H1 (cell line): ENCODE data around the gene C19orf25. TPM values are rescaled to one million over a fixed set of nuclear protein-coding genes. Genes with fewer than 3 reads are reported as not detected.

Experiments used
- CTCF ChIA-PET: fragments of 300-600 bp; sonication (Branson Sonifier 250); formaldehyde crosslinking; loops from one replicate; lab custom pipeline; 2021; ENCODE audit not compliant: partially characterized antibody; lab: Charles Lee
- POLR2A ChIA-PET: fragments of 300-600 bp; sonication (Branson Sonifier 250); formaldehyde crosslinking; loops from one replicate; lab custom pipeline; 2021; ENCODE audit warnings: inconsistent platforms; ENCODE audit not compliant: partially characterized antibody; lab: Charles Lee
- DNase-seq, 2 experiments: peaks; one replicate each; pipeline versions ENCODE4 v3.0.0 to v3.0.0-alpha.2; 2010 to 2022; ENCODE audit warnings: low spot score in 2 of 2, low read depth in 1 of 2, mixed read lengths in 1 of 2
- FAIRE-seq: peaks from 2 replicates; lab custom pipeline; 2011; peaks lifted over from hg19 to GRCh38; lab: Jason Lieb, UNC
- H2AFZ ChIP-seq: 2 replicates; pipeline ENCODE4 v1.8.1; 2012; ENCODE audit warnings: low read length, inconsistent platforms
- H2AK5ac ChIP-seq: 2 replicates; pipeline ENCODE4 v1.6.1; 2013; ENCODE audit warnings: low read depth, low read length
- H2BK120ac ChIP-seq: replicated peaks from 2 replicates; pipeline ENCODE3; 2013; ENCODE audit warnings: low read depth, low read length, inconsistent platforms
- H2BK12ac ChIP-seq: 2 replicates; pipeline ENCODE4 v1.6.1; 2013; ENCODE audit warnings: low read depth, low read length
- H2BK15ac ChIP-seq: 2 replicates; pipeline ENCODE4 v1.6.1; 2013; ENCODE audit warnings: low read length
- H2BK20ac ChIP-seq: 2 replicates; pipeline ENCODE4 v1.6.1; 2013; ENCODE audit warnings: low read length
- H2BK5ac ChIP-seq: 2 replicates; pipeline ENCODE4 v1.6.1; 2013; ENCODE audit warnings: low read depth, low read length
- H3K14ac ChIP-seq: 2 replicates; pipeline ENCODE4 v1.6.1; 2013; ENCODE audit warnings: inconsistent platforms; ENCODE audit not compliant: insufficient read length
- H3K18ac ChIP-seq: 2 replicates; pipeline ENCODE4 v1.6.1; 2013; ENCODE audit warnings: low read length; ENCODE audit errors: extremely low read depth
- H3K23ac ChIP-seq: 2 replicates; pipeline ENCODE4 v1.6.1; 2013; ENCODE audit warnings: inconsistent platforms; ENCODE audit not compliant: insufficient read length
- H3K23me2 ChIP-seq: 2 replicates; pipeline ENCODE4 v1.6.1; 2013; ENCODE audit warnings: low read depth, low read length
- H3K27ac ChIP-seq: 2 replicates; pipeline ENCODE4 v1.6.1; 2011; ENCODE audit warnings: low read depth, low read length, inconsistent platforms
- H3K27me3 ChIP-seq, 4 experiments: replicated peaks in 1 of 4; 1 replicate in 1 of 4; 2 replicates in 3 of 4; pipeline versions ENCODE4 v1.6.1 to v1.8.1; 2011 to 2013; ENCODE audit warnings: low read length in 3 of 4, mild to moderate bottlenecking in 3 of 4, inconsistent platforms in 2 of 4, mixed read lengths in 2 of 4, moderate library complexity in 1 of 4; ENCODE audit not compliant: control insufficient read depth in 3 of 4, insufficient read depth in 3 of 4; ENCODE audit errors: extremely low read depth in 1 of 4
- H3K36me3 ChIP-seq, 4 experiments: 2 replicates each; pipeline versions ENCODE4 v1.6.1 to v1.8.1; 2011 to 2013; ENCODE audit warnings: mild to moderate bottlenecking in 4 of 4, low read length in 3 of 4, moderate library complexity in 2 of 4, control low read depth in 1 of 4, inconsistent platforms in 1 of 4; ENCODE audit not compliant: insufficient read depth in 4 of 4, control insufficient read depth in 2 of 4
- H3K4ac ChIP-seq: replicated peaks from 2 replicates; pipeline ENCODE3; 2013; ENCODE audit warnings: low read length, low read depth, mixed read lengths, inconsistent platforms; ENCODE audit not compliant: insufficient read length
- H3K4me1 ChIP-seq, 4 experiments: replicated peaks in 1 of 4; 1 replicate in 1 of 4; 2 replicates in 3 of 4; pipeline versions ENCODE4 v1.6.1 to v1.8.1; 2011 to 2013; ENCODE audit warnings: low read length in 3 of 4, inconsistent platforms in 2 of 4, mixed read lengths in 1 of 4; ENCODE audit not compliant: insufficient read depth in 4 of 4, control insufficient read depth in 3 of 4
- H3K4me2 ChIP-seq, 2 experiments: 2 replicates each; pipeline versions ENCODE4 v1.6.1 to v1.8.1; 2011 to 2013; ENCODE audit warnings: low read depth in 2 of 2, low read length in 2 of 2, control low read depth in 1 of 2, inconsistent platforms in 1 of 2, mild to moderate bottlenecking in 1 of 2; ENCODE audit not compliant: insufficient read depth in 1 of 2
- H3K4me3 ChIP-seq, 4 experiments: fragments of 200-600, 300-600 bp in 1 of 4; sonication (generic), shearing (Covaris generic), sonication (Bioruptor Twin) in 1 of 4; 2 replicates each; pipeline versions ENCODE4 v1.5.1 to v1.8.1; 2011 to 2016; ENCODE audit warnings: low read length in 4 of 4, low read depth in 3 of 4, control low read depth in 2 of 4, inconsistent platforms in 2 of 4, mild to moderate bottlenecking in 2 of 4, mixed read lengths in 1 of 4, moderate library complexity in 1 of 4; ENCODE audit not compliant: insufficient read depth in 2 of 4; ENCODE audit errors: extremely low read depth in 1 of 4
- H3K56ac ChIP-seq: replicated peaks from 2 replicates; pipeline ENCODE3; 2013; ENCODE audit warnings: low read depth, mild to moderate bottlenecking, mixed read lengths, low read length, inconsistent platforms; ENCODE audit not compliant: insufficient read length
- H3K79me1 ChIP-seq: 2 replicates; pipeline ENCODE4 v1.6.1; 2013; ENCODE audit warnings: low read depth, low read length, control low read depth
- H3K79me2 ChIP-seq, 2 experiments: 2 replicates each; pipeline versions ENCODE4 v1.6.1 to v1.8.1; 2012 to 2013; ENCODE audit warnings: low read length in 2 of 2, mild to moderate bottlenecking in 2 of 2, inconsistent platforms in 1 of 2; ENCODE audit not compliant: insufficient read depth in 2 of 2, control insufficient read depth in 1 of 2
- H3K9ac ChIP-seq, 4 experiments: replicated peaks in 1 of 4; 1 replicate in 1 of 4; 2 replicates in 3 of 4; pipeline versions ENCODE4 v1.6.1 to v1.8.1; 2011 to 2013; ENCODE audit warnings: low read depth in 3 of 4, low read length in 3 of 4, control low read depth in 2 of 4, mild to moderate bottlenecking in 2 of 4, moderate library complexity in 2 of 4, inconsistent platforms in 1 of 4; ENCODE audit errors: extremely low read depth in 1 of 4
- H3K9me3 ChIP-seq, 2 experiments: 2 replicates each; pipeline versions ENCODE4 v1.6.1 to v1.8.1; 2012 to 2013; ENCODE audit warnings: mild to moderate bottlenecking in 2 of 2, moderate library complexity in 2 of 2, control low read depth in 1 of 2, inconsistent platforms in 1 of 2, low read depth in 1 of 2, low read length in 1 of 2, mixed read lengths in 1 of 2; ENCODE audit not compliant: insufficient read depth in 2 of 2
- H4K20me1 ChIP-seq, 2 experiments: replicated peaks in 1 of 2; 2 replicates each; pipeline versions ENCODE3 to v1.8.1; 2011 to 2013; ENCODE audit warnings: inconsistent platforms in 2 of 2, low read length in 2 of 2, mild to moderate bottlenecking in 1 of 2; ENCODE audit not compliant: insufficient read depth in 2 of 2, control insufficient read depth in 1 of 2
- H4K5ac ChIP-seq: 2 replicates; pipeline ENCODE4 v1.6.1; 2013; ENCODE audit warnings: low read length, low read depth, mixed read lengths, inconsistent platforms; ENCODE audit not compliant: insufficient read length
- H4K8ac ChIP-seq: 2 replicates; pipeline ENCODE4 v1.8.0; 2013; ENCODE audit warnings: mild to moderate bottlenecking, moderate library complexity, low read length, inconsistent platforms; ENCODE audit not compliant: insufficient read depth; ENCODE audit errors: extremely low read depth
- H4K91ac ChIP-seq: replicated peaks from 2 replicates; pipeline ENCODE3; 2013; ENCODE audit warnings: low read length, mixed read lengths, inconsistent platforms; ENCODE audit not compliant: insufficient read length
- GABPA ChIP-seq: IDR thresholded peaks from 2 replicates; pipeline ENCODE4 v1.6.1; 2011; ENCODE audit warnings: mild to moderate bottlenecking, low read length, moderate library complexity, borderline replicate concordance; ENCODE audit not compliant: insufficient read depth
- GTF2F1 ChIP-seq: IDR thresholded peaks from 2 replicates; pipeline ENCODE4 v1.6.1; 2012; ENCODE audit warnings: low read depth, low read length, improper control_type of control experiment, borderline replicate concordance
- KDM1A ChIP-seq: fragments of 200-600, 300-600 bp; sonication (generic); IDR thresholded peaks from 2 replicates; pipeline ENCODE4 v1.7.1; 2016; ENCODE audit warnings: mild to moderate bottlenecking, low read length, borderline replicate concordance
- MAFK ChIP-seq: IDR thresholded peaks from 2 replicates; pipeline ENCODE4 v1.6.1; 2012; ENCODE audit warnings: low read depth, mild to moderate bottlenecking, improper control_type of control experiment, low read length
- PHF8 ChIP-seq: fragments of 200-600 bp; sonication (generic); conservative IDR thresholded peaks from 2 replicates; pipeline ENCODE4 v1.7.1; 2012; ENCODE audit warnings: low read depth, mild to moderate bottlenecking, inconsistent platforms, low read length, moderate library complexity
- RFX5 ChIP-seq: IDR thresholded peaks from 2 replicates; pipeline ENCODE4 v1.6.1; 2011; ENCODE audit warnings: low read depth, low read length, improper control_type of control experiment, borderline replicate concordance
- RNF2 ChIP-seq: fragments of 200-900, 300-1000 bp; sonication (generic); IDR thresholded peaks from 2 replicates; pipeline ENCODE4 v1.7.1; 2016; ENCODE audit warnings: borderline replicate concordance, low read depth, mild to moderate bottlenecking, antibody characterized with exemption, low read length; ENCODE audit not compliant: poor library complexity, severe bottlenecking; ENCODE audit errors: missing control alignments
- SP2 ChIP-seq: IDR thresholded peaks from 2 replicates; pipeline ENCODE4 v1.6.1; 2012; ENCODE audit warnings: mild to moderate bottlenecking, low read length, inconsistent platforms
- SRF ChIP-seq: IDR thresholded peaks from 2 replicates; pipeline ENCODE4 v1.6.1; 2011; ENCODE audit warnings: mild to moderate bottlenecking, low read depth, low read length, moderate library complexity
- TAF7 ChIP-seq: optimal IDR thresholded peaks from 2 replicates; pipeline ENCODE3; 2011; ENCODE audit warnings: low read depth, mild to moderate bottlenecking, inconsistent platforms, low read length, moderate library complexity, borderline replicate concordance
- WGBS, 2 experiments: shearing (Covaris generic) in 1 of 2; methylation state at CpG; one replicate each; pipeline versions ENCODE4 v1.1.6 to v1.1.7; 2013 to 2015; ENCODE audit warnings: low lambda C conversion rate in 2 of 2, mixed read lengths in 2 of 2, inconsistent platforms in 1 of 2, low coverage in 1 of 2, missing lambda C conversion rate in 1 of 2; ENCODE audit not compliant: insufficient replicate concordance in 2 of 2, insufficient coverage in 1 of 2, insufficient read length in 1 of 2; ENCODE audit errors: extremely low coverage in 1 of 2, missing lambda C conversion rate in 1 of 2; 5-methylcytosine and 5-hydroxymethylcytosine counted together
- polyA plus RNA-seq, 7 experiments: library from polyadenylated mRNA; depleted of rRNA in 3 of 7; stranded (reverse) in 5 of 7; unstranded in 2 of 7; fragments of >200 nt in 5 of 7; fragments of 200-250 nt in 2 of 7; gene quantifications; 1 replicate in 5 of 7; 2 replicates in 1 of 7; 4 replicates in 1 of 7; pipeline versions ENCODE4 v1.2.1 to v1.2.3, GENCODE V29; 2011 to 2013; ENCODE audit warnings: missing spikeins in 2 of 7, mixed read lengths in 2 of 7
- total RNA-seq: library from RNA; stranded (reverse); fragmentation: NEBNext Ultra II Directional; extraction: Animal tissue kit (Norgen Biotek cat#: 25700); gene quantifications from 2 replicates; pipeline ENCODE4 v1.2.1, GENCODE V29; 2021
- TF ChIP-seq, protein P1 (sequence below): IDR thresholded peaks from 2 replicates; pipeline ENCODE4 v1.6.1; 2011; ENCODE audit warnings: low read depth, mild to moderate bottlenecking, low read length; ENCODE audit not compliant: insufficient read depth
- TF ChIP-seq, protein P2 (sequence below): IDR thresholded peaks from 2 replicates; pipeline ENCODE4 v1.6.1; 2011; ENCODE audit warnings: low read length, improper control_type of control experiment

The C19orf25 gene
- total and polyA plus RNA-seq, 2 of the 8 experiments (the other 6 are each of a cell fraction or from before 2014, with no cell fraction given) = 41.3 to 67.4 TPM

DNA sequence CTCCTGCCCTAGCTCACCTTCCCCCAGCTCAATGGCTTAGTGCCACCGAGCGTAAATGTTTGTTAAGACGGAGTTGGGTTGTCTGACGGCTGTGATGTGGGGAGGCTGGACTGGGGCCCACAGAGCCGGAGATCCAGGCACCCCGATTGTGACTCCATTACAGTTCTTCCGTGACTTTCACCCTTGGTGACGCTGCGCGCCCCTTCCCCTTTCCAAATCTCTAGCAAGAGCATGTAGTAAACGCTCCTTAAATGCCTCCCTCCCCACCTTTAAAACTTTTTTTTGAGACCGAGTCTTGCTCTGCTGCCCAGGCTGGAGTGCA is 12.8 kb upstream of the C19orf25 start:
- Histone ChIP-seq H2BK120ac (no peak overlapping the region), H4K8ac (no peak overlapping the region), H3K14ac (no peak overlapping the region), H2BK5ac (no peak overlapping the region), H2AFZ (no peak overlapping the region), H4K5ac (no peak overlapping the region), H2BK12ac (no peak overlapping the region), H3K18ac (no peak overlapping the region; the same call in 1 of the 2 replicates), H3K9ac (no peak overlapping the region), H3K4me2 (peak overlapping the region; percentile 66 to 85), H3K27ac (no peak overlapping the region), H2AK5ac (no peak overlapping the region), H3K56ac (no peak overlapping the region), H3K9me3 (no peaks in the 10 kb centered on the region), H3K4me1 (peaks cover 0 to 5% (median 2%) of the 10 kb centered on the region in 4 experiments; a peak in 5 of 7 replicates), H3K79me1 (no peaks in the 10 kb centered on the region), H3K79me2 (no peaks in the 10 kb centered on the region), H2BK15ac (no peak overlapping the region), H4K91ac (no peak overlapping the region), H3K23me2 (peaks cover 9% of the 10 kb centered on the region), H3K4me3 (peak overlapping the region; percentile 52 to 72 (median 58)), H4K20me1 (peaks cover 0 to 5% of the 10 kb centered on the region in 2 experiments), H3K36me3 (no peaks in the 10 kb centered on the region), H3K27me3 (peaks cover 3 to 17% (median 9%) of the 10 kb centered on the region in 4 experiments; a peak in 6 of 7 replicates), H3K4ac (no peak overlapping the region), H3K23ac (no peak overlapping the region), H2BK20ac (no peak overlapping the region)
- CTCF ChIA-PET = interaction anchor here (1.3 kb wide), 1 partner anchor 26 kb away, joined by 4 read pairs; no protein-coding TSS in a partner anchor
- no peak for DNase-seq
- WGBS, 2 experiments = 85% methylated on average over 12 of the region's 12 CpGs; no CpG with 5 or more reads in 1 of the 2 experiments
- no peak for FAIRE-seq
- POLR2A ChIA-PET = interaction anchor here (1.0 to 1.9 kb wide), 4 partner anchors 11 to 53 kb away, joined by 4 to 8 read pairs (median 6); no protein-coding TSS in a partner anchor
- TF ChIP-seq RFX5 (no peak), TAF7 (no peak), MAFK (no peak), SP2 (no peak), PHF8 (no peak), GTF2F1 (no peak), RNF2 (no peak), KDM1A (no peak), SRF (no peak), GABPA (no peak)
- TF ChIP-seq, protein P1, sequence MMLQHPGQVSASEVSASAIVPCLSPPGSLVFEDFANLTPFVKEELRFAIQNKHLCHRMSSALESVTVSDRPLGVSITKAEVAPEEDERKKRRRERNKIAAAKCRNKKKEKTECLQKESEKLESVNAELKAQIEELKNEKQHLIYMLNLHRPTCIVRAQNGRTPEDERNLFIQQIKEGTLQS = no peak
- TF ChIP-seq, protein P2, sequence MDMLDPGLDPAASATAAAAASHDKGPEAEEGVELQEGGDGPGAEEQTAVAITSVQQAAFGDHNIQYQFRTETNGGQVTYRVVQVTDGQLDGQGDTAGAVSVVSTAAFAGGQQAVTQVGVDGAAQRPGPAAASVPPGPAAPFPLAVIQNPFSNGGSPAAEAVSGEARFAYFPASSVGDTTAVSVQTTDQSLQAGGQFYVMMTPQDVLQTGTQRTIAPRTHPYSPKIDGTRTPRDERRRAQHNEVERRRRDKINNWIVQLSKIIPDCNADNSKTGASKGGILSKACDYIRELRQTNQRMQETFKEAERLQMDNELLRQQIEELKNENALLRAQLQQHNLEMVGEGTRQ = no peak
